ENCODE results near the gene TEX26.
A peak's percentile ranks its signal among the peaks of the same experiment; 100 is the strongest.

TEX26 gene

DNA sequence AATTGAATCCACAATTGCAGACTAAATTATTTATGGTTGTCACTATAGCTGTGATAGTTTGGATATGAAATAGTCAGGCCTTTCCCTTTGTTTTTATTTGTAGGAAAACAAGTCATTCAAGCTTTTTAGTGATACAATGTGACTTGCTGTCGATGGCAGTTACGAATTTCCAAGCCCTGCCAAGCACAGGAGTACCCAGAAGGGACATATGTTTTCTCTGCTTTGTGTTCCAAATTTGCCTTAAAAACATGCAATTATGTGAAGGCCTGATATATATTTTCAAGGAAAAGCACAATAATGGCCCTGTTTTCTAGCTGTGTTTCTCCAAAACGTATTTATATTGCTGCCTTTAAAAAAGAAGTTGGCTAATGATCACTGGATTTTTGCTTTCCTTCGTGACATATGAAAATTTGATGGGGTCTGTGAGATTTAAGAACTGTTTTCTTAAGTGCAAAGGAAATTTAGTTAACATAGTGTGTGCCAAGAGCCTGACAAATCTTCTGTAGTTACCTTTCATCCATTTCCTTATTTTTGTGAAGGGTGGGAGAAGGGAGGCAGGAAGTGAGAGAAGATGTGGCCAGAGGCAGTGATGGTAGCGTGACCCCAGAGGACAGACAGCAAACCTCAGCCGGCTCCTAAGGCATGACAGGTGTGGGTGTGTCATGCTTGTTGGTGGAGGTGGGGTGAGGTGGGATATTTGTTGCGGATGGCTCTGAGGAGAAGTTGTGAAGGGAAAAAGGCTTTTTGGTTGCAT, 79.6 kb downstream of the TEX26 start:
- no peaks in the 10 kb centered on the region for H3K9me3 ChIP-seq (ENCODE audit: severe bottlenecking)
- DNase-seq (ENCODE audit: low spot score) = no peak
- H3K4me3 ChIP-seq (ENCODE audit: severe bottlenecking) = no peak overlapping the region
- TF ChIP-seq, protein P1, sequence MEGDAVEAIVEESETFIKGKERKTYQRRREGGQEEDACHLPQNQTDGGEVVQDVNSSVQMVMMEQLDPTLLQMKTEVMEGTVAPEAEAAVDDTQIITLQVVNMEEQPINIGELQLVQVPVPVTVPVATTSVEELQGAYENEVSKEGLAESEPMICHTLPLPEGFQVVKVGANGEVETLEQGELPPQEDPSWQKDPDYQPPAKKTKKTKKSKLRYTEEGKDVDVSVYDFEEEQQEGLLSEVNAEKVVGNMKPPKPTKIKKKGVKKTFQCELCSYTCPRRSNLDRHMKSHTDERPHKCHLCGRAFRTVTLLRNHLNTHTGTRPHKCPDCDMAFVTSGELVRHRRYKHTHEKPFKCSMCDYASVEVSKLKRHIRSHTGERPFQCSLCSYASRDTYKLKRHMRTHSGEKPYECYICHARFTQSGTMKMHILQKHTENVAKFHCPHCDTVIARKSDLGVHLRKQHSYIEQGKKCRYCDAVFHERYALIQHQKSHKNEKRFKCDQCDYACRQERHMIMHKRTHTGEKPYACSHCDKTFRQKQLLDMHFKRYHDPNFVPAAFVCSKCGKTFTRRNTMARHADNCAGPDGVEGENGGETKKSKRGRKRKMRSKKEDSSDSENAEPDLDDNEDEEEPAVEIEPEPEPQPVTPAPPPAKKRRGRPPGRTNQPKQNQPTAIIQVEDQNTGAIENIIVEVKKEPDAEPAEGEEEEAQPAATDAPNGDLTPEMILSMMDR (IDR thresholded peaks at IDR 0.05; ENCODE audit: poor library complexity, severe bottlenecking) = no peak
- no peak overlapping the region for H3K27ac ChIP-seq (ENCODE audit: poor library complexity, severe bottlenecking)
- no peaks in the 10 kb centered on the region for H3K36me3 ChIP-seq (ENCODE audit: low read depth)
- H3K27me3 ChIP-seq (ENCODE audit: insufficient read depth, poor library complexity, severe bottlenecking) = no peaks in the 10 kb centered on the region
- no peaks in the 10 kb centered on the region for H3K4me1 ChIP-seq (ENCODE audit: insufficient read depth, poor library complexity, severe bottlenecking)
- no peak for ATAC-seq (ENCODE audit: low read depth)

DNA sequence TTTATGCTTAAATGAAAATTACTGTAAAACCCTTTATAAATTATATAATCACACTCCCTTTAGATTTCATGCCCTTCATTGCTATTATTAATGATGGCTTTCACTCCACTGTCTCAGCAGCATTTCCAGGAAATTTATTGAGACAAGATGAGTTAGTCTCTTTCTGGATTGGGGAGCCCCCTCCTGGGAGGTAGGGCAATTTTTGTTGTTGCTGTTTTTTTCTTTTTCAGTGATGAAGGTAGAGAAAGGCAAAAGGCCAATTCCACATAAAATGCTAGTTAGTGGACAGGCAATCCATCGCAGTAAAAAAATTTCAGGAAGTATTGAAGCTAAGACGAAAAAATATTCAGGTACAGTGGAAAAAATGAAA, 80.2 kb downstream of the TEX26 start:
- TF ChIP-seq, protein P1 (IDR thresholded peaks at IDR 0.05; ENCODE audit: poor library complexity, severe bottlenecking) = peak; percentile 51
- Histone ChIP-seq H3K27ac (ENCODE audit: poor library complexity, severe bottlenecking) (no peak overlapping the region), H3K36me3 (ENCODE audit: low read depth) (no peaks in the 10 kb centered on the region), H3K4me3 (ENCODE audit: severe bottlenecking) (no peak overlapping the region), H3K4me1 (ENCODE audit: insufficient read depth, poor library complexity, severe bottlenecking) (no peaks in the 10 kb centered on the region), H3K27me3 (ENCODE audit: insufficient read depth, poor library complexity, severe bottlenecking) (no peaks in the 10 kb centered on the region), H3K9me3 (ENCODE audit: severe bottlenecking) (no peaks in the 10 kb centered on the region)
- DNase-seq (ENCODE audit: low spot score) (no peak), ATAC-seq (ENCODE audit: low read depth) (no peak)

DNA sequence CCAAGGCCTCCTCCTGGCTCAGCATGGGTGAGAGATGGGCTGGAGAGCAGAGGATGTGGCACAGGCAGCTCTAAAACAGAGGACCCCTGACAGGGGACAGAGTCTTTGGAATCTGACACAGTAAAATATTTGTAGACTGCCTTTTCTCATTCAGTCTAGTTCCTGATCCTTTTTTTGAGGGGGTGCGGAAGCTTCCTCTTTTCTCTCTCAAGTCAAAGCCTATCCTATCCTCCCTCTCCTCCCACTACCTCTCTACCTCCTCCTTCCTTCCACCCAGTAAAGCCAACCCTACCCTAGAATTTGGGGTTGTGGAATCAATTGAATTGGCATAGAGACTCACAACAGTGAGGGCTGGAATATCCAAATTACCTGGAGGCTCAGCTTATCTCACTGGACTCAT, 82.0 kb downstream of the TEX26 start:
- Histone ChIP-seq H3K27ac (ENCODE audit: poor library complexity, severe bottlenecking) (no peak overlapping the region), H3K27me3 (ENCODE audit: insufficient read depth, poor library complexity, severe bottlenecking) (no peaks in the 10 kb centered on the region), H3K36me3 (ENCODE audit: low read depth) (no peaks in the 10 kb centered on the region), H3K4me1 (ENCODE audit: insufficient read depth, poor library complexity, severe bottlenecking) (no peaks in the 10 kb centered on the region), H3K9me3 (ENCODE audit: severe bottlenecking) (no peaks in the 10 kb centered on the region), H3K4me3 (ENCODE audit: severe bottlenecking) (no peak overlapping the region)
- DNase-seq (ENCODE audit: low spot score) = no peak
- ATAC-seq (ENCODE audit: low read depth) = no peak
- TF ChIP-seq, protein P1 (IDR thresholded peaks at IDR 0.05; ENCODE audit: poor library complexity, severe bottlenecking) = no peak

DNA sequence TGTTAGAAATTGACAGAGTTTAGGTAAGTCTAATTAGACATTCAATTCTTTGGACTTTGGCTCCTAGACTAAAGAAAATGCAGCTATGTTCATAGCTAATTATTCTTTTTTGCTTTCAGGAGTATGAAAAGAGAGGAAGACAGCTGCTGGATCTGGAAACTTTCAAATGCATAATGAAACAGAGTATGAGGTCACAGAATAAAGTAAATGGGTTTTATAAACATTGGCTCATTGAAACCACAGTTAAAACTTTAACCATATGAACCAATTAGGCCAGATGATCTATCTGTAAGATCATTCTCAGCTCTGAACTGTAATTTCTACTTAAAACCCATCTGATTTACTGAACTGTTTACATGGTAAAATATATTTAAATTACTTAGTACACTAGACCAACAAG, 82.7 kb downstream of the TEX26 start:
- TF ChIP-seq, protein P1 (IDR thresholded peaks at IDR 0.05; ENCODE audit: poor library complexity, severe bottlenecking) = no peak
- ATAC-seq (ENCODE audit: low read depth) (no peak), DNase-seq (ENCODE audit: low spot score) (no peak)
- H3K27ac ChIP-seq (ENCODE audit: poor library complexity, severe bottlenecking) = no peak overlapping the region
- H3K27me3 ChIP-seq (ENCODE audit: insufficient read depth, poor library complexity, severe bottlenecking) = no peaks in the 10 kb centered on the region
- H3K4me1 ChIP-seq (ENCODE audit: insufficient read depth, poor library complexity, severe bottlenecking) = no peaks in the 10 kb centered on the region
- no peaks in the 10 kb centered on the region for H3K36me3 ChIP-seq (ENCODE audit: low read depth)
- H3K4me3 ChIP-seq (ENCODE audit: severe bottlenecking) = no peak overlapping the region
- H3K9me3 ChIP-seq (ENCODE audit: severe bottlenecking) = no peaks in the 10 kb centered on the region

All from RWPE2 (cell line).